Natural killer cell (primary cell): ENCODE data around the gene GLYATL2. TPM values are rescaled to one million over a fixed set of nuclear protein-coding genes. Genes with fewer than 3 reads are reported as not detected.

Experiments
- ATAC-seq, 3 donors: fragments of 150-1000 bp in 2 of 3; fragments of 200-7000 bp in 1 of 3; cut with Tn5 transposase; 1 replicate in 1 of 3; 2 replicates in 2 of 3; pipeline ENCODE4 v1.10.0; 2021; ENCODE audit warnings: mild to moderate bottlenecking in 2 of 3, moderate library complexity in 2 of 3
- DNase-seq, 2 donors: peaks; one replicate each; pipeline versions ENCODE4 v3.0.0 to v3.0.0-alpha.2; 2013 to 2021; ENCODE audit warnings: mixed read lengths in 1 of 2
- H3K27ac ChIP-seq: one replicate; pipeline ENCODE4 v1.5.1; 2013; ENCODE audit warnings: mild to moderate bottlenecking, low read length
- H3K27me3 ChIP-seq: one replicate; pipeline ENCODE4 v1.6.1; 2013; ENCODE audit warnings: low read length; ENCODE audit not compliant: control insufficient read depth, insufficient read depth
- H3K36me3 ChIP-seq: one replicate; pipeline ENCODE4 v1.6.1; 2013; ENCODE audit warnings: low read length; ENCODE audit not compliant: control insufficient read depth, insufficient read depth
- H3K4me1 ChIP-seq: one replicate; pipeline ENCODE4 v1.6.1; 2013; ENCODE audit warnings: low read length; ENCODE audit not compliant: control insufficient read depth, insufficient read depth
- H3K4me3 ChIP-seq: one replicate; pipeline ENCODE4 v1.5.1; 2013; ENCODE audit warnings: low read length
- H3K9me3 ChIP-seq: one replicate; pipeline ENCODE4 v1.6.1; 2013; ENCODE audit warnings: low read length; ENCODE audit not compliant: control insufficient read depth, insufficient read depth
- H3K27ac Mint-ChIP-seq, 2 donors: one replicate each; pipeline ENCODE4 v1.8.0; 2022; ENCODE audit warnings: mild to moderate bottlenecking in 2 of 2, mixed read lengths in 2 of 2, moderate library complexity in 1 of 2
- H3K27me3 Mint-ChIP-seq, 2 donors: one replicate each; pipeline ENCODE4 v1.8.0; 2022; ENCODE audit warnings: low read depth in 2 of 2, mixed read lengths in 2 of 2
- H3K36me3 Mint-ChIP-seq: one replicate; pipeline ENCODE4 v1.8.0; 2022; ENCODE audit warnings: mixed read lengths
- H3K4me1 Mint-ChIP-seq, 2 donors: one replicate each; pipeline ENCODE4 v1.8.0; 2022; ENCODE audit warnings: mixed read lengths in 2 of 2
- H3K4me3 Mint-ChIP-seq: one replicate; pipeline ENCODE4 v1.8.0; 2022; ENCODE audit warnings: mild to moderate bottlenecking, moderate library complexity, mixed read lengths
- H3K9me3 Mint-ChIP-seq, 2 donors: one replicate each; pipeline ENCODE4 v1.8.0; 2022; ENCODE audit warnings: mixed read lengths in 2 of 2
- WGBS: methylation state at CpG from one replicate; pipeline ENCODE4 v1.1.7; 2013; ENCODE audit warnings: missing lambda C conversion rate; ENCODE audit not compliant: insufficient coverage; 5-methylcytosine and 5-hydroxymethylcytosine counted together
- intact Hi-C: fragments of 100-400 bp; cut with micrococcal nuclease; formaldehyde crosslinking; loops from one replicate; pipeline ENCODE4 v1.14.2; 2022
- total RNA-seq, 4 donors: library from RNA; stranded (reverse); fragments of 120-200 nt in 1 of 4; gene quantifications; one replicate each; pipeline versions ENCODE4 v1.2.3 to v1.2.4, GENCODE V29; 2013 to 2022
- TF ChIP-seq, protein P1 (sequence below): fragments of 200-600 bp; IDR thresholded peaks from one replicate; pipeline ENCODE4 v1.8.0; 2022; ENCODE audit warnings: antibody characterized with exemption

GLYATL2 gene
- total RNA-seq, 3 donors from 2014 or later (not counting 1 experiment from before 2014, with no cell fraction given) = not detected

- no peak overlapping the region for H3K4me3 Mint-ChIP-seq
- H3K9me3 Mint-ChIP-seq = peaks cover 0 to 4% of the 10 kb centered on the region in 2 donors
- H3K27me3 ChIP-seq = no peaks in the 10 kb centered on the region
- H3K36me3 ChIP-seq = no peaks in the 10 kb centered on the region
- ATAC-seq (no peak), DNase-seq (no peak)
- no peak overlapping the region for H3K27ac Mint-ChIP-seq
- H3K36me3 Mint-ChIP-seq = peaks cover 2% of the 10 kb centered on the region
- no peaks in the 10 kb centered on the region for H3K9me3 ChIP-seq
- H3K4me1 ChIP-seq = no peaks in the 10 kb centered on the region
- TF ChIP-seq, protein P1, sequence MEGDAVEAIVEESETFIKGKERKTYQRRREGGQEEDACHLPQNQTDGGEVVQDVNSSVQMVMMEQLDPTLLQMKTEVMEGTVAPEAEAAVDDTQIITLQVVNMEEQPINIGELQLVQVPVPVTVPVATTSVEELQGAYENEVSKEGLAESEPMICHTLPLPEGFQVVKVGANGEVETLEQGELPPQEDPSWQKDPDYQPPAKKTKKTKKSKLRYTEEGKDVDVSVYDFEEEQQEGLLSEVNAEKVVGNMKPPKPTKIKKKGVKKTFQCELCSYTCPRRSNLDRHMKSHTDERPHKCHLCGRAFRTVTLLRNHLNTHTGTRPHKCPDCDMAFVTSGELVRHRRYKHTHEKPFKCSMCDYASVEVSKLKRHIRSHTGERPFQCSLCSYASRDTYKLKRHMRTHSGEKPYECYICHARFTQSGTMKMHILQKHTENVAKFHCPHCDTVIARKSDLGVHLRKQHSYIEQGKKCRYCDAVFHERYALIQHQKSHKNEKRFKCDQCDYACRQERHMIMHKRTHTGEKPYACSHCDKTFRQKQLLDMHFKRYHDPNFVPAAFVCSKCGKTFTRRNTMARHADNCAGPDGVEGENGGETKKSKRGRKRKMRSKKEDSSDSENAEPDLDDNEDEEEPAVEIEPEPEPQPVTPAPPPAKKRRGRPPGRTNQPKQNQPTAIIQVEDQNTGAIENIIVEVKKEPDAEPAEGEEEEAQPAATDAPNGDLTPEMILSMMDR = no peak
- H3K27me3 Mint-ChIP-seq = peaks cover 2 to 8% of the 10 kb centered on the region in 2 donors
- no peaks in the 10 kb centered on the region for H3K4me1 Mint-ChIP-seq
- intact Hi-C loops = no loop called here
- no peak overlapping the region for H3K4me3 ChIP-seq
- H3K27ac ChIP-seq = no peak overlapping the region
Measured at GRCh38 chr11:58856806-58857205, 12.3 kb upstream of the GLYATL2 start.

GRCh38 chr11:58845386-58845785 is 882 bp upstream of the GLYATL2 start:
- Mint-ChIP-seq H3K4me1 (no peaks in the 10 kb centered on the region), H3K36me3 (no peaks in the 10 kb centered on the region), H3K27ac (no peak overlapping the region), H3K9me3 (peaks cover 0 to 3% of the 10 kb centered on the region in 2 donors), H3K27me3 (peaks cover 8 to 13% of the 10 kb centered on the region in 2 donors), H3K4me3 (no peak overlapping the region)
- Histone ChIP-seq H3K36me3 (no peaks in the 10 kb centered on the region), H3K9me3 (no peaks in the 10 kb centered on the region), H3K4me1 (no peaks in the 10 kb centered on the region), H3K4me3 (no peak overlapping the region), H3K27ac (no peak overlapping the region), H3K27me3 (no peaks in the 10 kb centered on the region)
- WGBS = 0% methylated on average over 1 of the region's 3 CpGs
- intact Hi-C loops = loop anchor here (5.0 kb wide), 1 partner anchor 167 kb away; no protein-coding TSS in a partner anchor
- DNase-seq = no peak
- ATAC-seq = no peak
- TF ChIP-seq, protein P1 = no peak

GRCh38 chr11:58837707-58838388 is 6.7 kb downstream of the GLYATL2 start:
- H3K36me3 ChIP-seq = no peaks in the 10 kb centered on the region
- WGBS = 70% methylated on average over 5 of the region's 5 CpGs

More at GRCh38 chr11:58837707-58838388, 6.7 kb downstream of the GLYATL2 start:
- H3K27me3 ChIP-seq = no peaks in the 10 kb centered on the region
- Mint-ChIP-seq H3K4me1 (no peaks in the 10 kb centered on the region), H3K27ac (no peak overlapping the region), H3K27me3 (peaks cover 0 to 9% of the 10 kb centered on the region in 2 donors), H3K4me3 (no peak overlapping the region), H3K9me3 (peaks cover 0 to 6% of the 10 kb centered on the region in 2 donors), H3K36me3 (no peaks in the 10 kb centered on the region)
- H3K27ac ChIP-seq = no peak overlapping the region
- no peak overlapping the region for H3K4me3 ChIP-seq
- TF ChIP-seq, protein P1 = no peak
- DNase-seq (no peak), ATAC-seq (no peak)
- H3K4me1 ChIP-seq = no peaks in the 10 kb centered on the region
- no peaks in the 10 kb centered on the region for H3K9me3 ChIP-seq
- intact Hi-C loops = no loop called here
